GM12864 (cell line): ENCODE data around the gene DHRSX.

ENCODE experiments used
- DNase-seq: peaks from one replicate; pipeline ENCODE4 v3.0.0-alpha.2; 2011; ENCODE audit warnings: low read depth
- H3K4me3 ChIP-seq: 2 replicates; pipeline ENCODE4 v1.5.1; 2011; ENCODE audit warnings: mild to moderate bottlenecking, low read depth, low read length, control low read depth
- TF ChIP-seq, protein P1 (sequence below): IDR thresholded peaks from 2 replicates; pipeline ENCODE4 v1.5.1; 2011; ENCODE audit warnings: low read depth, mild to moderate bottlenecking, moderate library complexity, low read length, control low read depth, inconsistent platforms; ENCODE audit errors: missing control alignments

DHRSX gene

GRCh38 chrX:2449135-2449886 is 51.5 kb downstream of the DHRSX start:
- no peak for DNase-seq
- TF ChIP-seq, protein P1, sequence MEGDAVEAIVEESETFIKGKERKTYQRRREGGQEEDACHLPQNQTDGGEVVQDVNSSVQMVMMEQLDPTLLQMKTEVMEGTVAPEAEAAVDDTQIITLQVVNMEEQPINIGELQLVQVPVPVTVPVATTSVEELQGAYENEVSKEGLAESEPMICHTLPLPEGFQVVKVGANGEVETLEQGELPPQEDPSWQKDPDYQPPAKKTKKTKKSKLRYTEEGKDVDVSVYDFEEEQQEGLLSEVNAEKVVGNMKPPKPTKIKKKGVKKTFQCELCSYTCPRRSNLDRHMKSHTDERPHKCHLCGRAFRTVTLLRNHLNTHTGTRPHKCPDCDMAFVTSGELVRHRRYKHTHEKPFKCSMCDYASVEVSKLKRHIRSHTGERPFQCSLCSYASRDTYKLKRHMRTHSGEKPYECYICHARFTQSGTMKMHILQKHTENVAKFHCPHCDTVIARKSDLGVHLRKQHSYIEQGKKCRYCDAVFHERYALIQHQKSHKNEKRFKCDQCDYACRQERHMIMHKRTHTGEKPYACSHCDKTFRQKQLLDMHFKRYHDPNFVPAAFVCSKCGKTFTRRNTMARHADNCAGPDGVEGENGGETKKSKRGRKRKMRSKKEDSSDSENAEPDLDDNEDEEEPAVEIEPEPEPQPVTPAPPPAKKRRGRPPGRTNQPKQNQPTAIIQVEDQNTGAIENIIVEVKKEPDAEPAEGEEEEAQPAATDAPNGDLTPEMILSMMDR = no peak
- H3K4me3 ChIP-seq = no peak overlapping the region

DNA sequence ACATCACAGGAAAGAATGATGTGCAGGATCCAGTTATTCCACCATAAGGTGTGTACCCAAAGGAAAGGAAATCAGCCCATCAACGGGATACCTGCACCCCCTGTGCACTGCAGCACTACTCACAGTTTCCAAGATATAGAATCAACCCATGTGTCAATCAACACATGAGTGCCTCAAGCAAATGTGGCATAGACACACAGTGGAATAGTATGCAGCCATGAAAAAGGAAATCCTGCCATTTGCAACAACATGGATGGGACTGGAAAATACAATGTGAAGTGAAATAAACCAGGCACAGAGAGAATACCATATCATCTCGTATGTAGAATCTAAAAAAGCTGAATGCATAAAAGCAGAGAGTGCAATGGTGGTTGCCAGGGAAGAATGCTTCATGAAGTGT is 53.3 kb downstream of the DHRSX start:
- H3K4me3 ChIP-seq = no peak overlapping the region
- no peak for DNase-seq
- TF ChIP-seq, protein P1 = no peak

GRCh38 chrX:2446815-2447214 is 54.0 kb downstream of the DHRSX start:
- DNase-seq = no peak
- TF ChIP-seq, protein P1 = no peak
- no peak overlapping the region for H3K4me3 ChIP-seq

GRCh38 chrX:2445662-2446623 is 54.8 kb downstream of the DHRSX start:
- H3K4me3 ChIP-seq = no peak overlapping the region
- DNase-seq = no peak
- TF ChIP-seq, protein P1 = no peak

- TF ChIP-seq, protein P1 = no peak
- no peak for DNase-seq
- no peak overlapping the region for H3K4me3 ChIP-seq
These were observed 58.1 kb downstream of the DHRSX start for GRCh38 chrX:2442694-2443093.

- no peak overlapping the region for H3K4me3 ChIP-seq
- no peak for DNase-seq
- TF ChIP-seq, protein P1 = no peak
These were observed 59.3 kb downstream of the DHRSX start for GRCh38 chrX:2441466-2441865.
